Motor neuron (in vitro differentiated cells): ENCODE measurements around the gene ANKRD65. TPM values are rescaled to one million over a fixed set of nuclear protein-coding genes. Genes with fewer than 3 reads are reported as not detected.
A peak's percentile ranks its signal among the peaks of the same experiment; 100 is the strongest.
"Not testable (repeated sequence)": the region's sequence is repeated elsewhere in the genome, so short reads cannot be mapped to it uniquely, and the experiment has no call there.

Experiments used
- ATAC-seq, 8 experiments: fragments of 200-7000 bp; cut with Tn5 transposase; replicated peaks in 6 of 8; 2 replicates each; pipeline ENCODE4 v1.8.0; 2021; ENCODE audit warnings: mild to moderate bottlenecking in 8 of 8, moderate library complexity in 8 of 8
- H3K27ac ChIP-seq, 2 donors: fragments of 250-450 bp; sonication (Bioruptor Pico); 2 replicates each; pipeline ENCODE4 v1.9.0; 2021; ENCODE audit warnings: antibody characterized with exemption in 2 of 2, mild to moderate bottlenecking in 2 of 2, moderate library complexity in 1 of 2
- H3K4me1 ChIP-seq, 2 donors: fragments of 250-450 bp; sonication (Bioruptor Pico); replicated peaks in 1 of 2; 2 replicates each; pipeline ENCODE4 v1.6.1; 2021; ENCODE audit warnings: antibody characterized with exemption in 2 of 2, mild to moderate bottlenecking in 2 of 2, moderate library complexity in 1 of 2
- H3K4me3 ChIP-seq, 5 donors: fragments of 250-450 bp; sonication (Bioruptor Pico); 2 replicates each; pipeline ENCODE4 v1.9.0; 2021; ENCODE audit warnings: antibody characterized with exemption in 5 of 5, mild to moderate bottlenecking in 5 of 5, moderate library complexity in 4 of 5
- WGBS, 10 experiments: fragments of 450-650 bp; shearing (Covaris generic); methylation state at CpG; one replicate each; pipeline ENCODE4 v1.0.0; 2022; 5-methylcytosine and 5-hydroxymethylcytosine counted together
- in situ Hi-C, 9 experiments: fragments of 400-800 bp; cut with MboI; loops; one replicate each; pipeline ENCODE4 v1.15.0; 2021; ENCODE audit warnings: low sequenced_read_pairs in 9 of 9, low pct_unique_long_range_greater_than_20kb in 2 of 9; ENCODE audit not compliant: unreplicated experiment in 9 of 9
- total RNA-seq, 8 experiments: library from RNA; unstranded; fragments of 300-600 nt; gene quantifications; 2 replicates each; pipeline versions ENCODE4 v1.2.3 to v1.2.4, GENCODE V29; 2022

ANKRD65 gene
- total RNA-seq, 8 experiments from 2014 or later, result 0.21 to 1.9 (median 0.61) TPM

DNA sequence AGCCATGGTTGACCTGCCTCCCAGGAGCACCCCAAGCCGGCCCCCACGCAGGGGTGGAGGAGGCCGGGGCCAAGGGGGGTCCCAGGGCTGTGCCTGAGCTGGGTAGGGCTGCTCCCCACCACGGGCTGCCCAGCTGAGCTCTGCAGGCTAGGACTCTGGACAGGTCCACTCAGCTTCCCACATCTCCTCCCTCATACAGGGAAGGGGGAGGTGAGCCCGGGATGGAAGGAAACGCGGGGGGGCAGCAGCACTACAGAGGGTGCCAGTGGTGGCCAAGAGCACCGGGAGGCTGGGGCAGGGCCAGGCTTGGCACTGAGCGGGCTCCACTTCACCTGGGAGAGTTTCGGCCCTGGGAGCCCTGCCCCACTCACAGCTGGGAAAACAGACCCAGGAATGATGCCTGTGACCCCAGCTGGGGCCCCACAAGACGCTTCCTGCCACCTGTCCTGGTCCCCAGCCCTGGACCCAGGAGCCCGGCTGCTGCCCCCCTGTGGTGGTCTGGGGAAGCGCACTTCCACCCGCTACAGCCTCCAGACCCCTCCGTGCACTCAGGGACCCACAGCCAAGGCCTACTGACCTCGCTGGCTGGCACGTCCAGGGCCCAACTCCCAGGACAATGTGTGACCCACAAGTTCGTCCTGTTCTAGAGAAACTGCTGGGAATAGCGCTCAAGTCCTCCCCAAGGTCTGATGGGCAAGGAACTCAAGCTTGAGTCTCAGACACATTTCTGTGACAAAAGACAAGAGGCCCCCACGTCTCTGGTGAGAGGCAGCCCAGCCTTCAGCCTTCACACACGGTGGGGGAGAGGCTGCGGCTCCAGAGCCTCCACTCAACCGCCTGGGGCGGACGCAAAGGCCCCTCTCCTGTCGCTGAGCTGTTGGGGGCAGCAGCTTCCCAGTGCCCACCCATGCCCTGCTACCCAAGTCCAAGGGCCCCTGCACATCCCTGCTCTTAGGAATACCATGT is 49.0 kb downstream of the ANKRD65 start:
- peaks cover 26 to 29% of the 10 kb centered on the region in 2 donors for H3K4me1 ChIP-seq
- H3K4me3 ChIP-seq, result peak overlapping the region in 2 of 5 donors; percentile 4 to 6
- 4 to 85% (median 32%) methylated on average over 1 to 14 of the region's 26 CpGs; no CpG with 5 or more reads in 4 of the 10 experiments for WGBS, 10 experiments
- no peak overlapping the region for H3K27ac ChIP-seq
- in situ Hi-C loops, result no loop called here
- peak; percentile 3 to 22 (median 18) for ATAC-seq

DNA sequence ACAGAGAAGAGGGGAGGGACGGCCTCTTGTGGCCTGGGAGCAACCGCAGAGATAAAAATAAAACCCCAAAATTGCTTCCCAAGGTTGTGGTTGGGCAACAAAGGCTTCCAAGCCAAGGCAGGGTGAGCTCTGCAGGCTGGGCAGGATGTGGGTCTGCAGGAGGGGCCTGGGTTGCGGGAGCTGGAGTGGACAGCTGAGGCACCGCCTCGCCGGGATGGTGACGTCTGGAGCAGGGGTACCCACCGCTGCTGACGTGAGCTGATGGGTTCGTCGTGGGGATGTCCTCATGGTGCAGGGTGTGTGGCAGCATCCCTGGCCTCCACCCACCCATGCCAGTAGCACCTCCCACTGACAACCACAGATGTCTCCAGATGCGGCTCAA is 49.7 kb downstream of the ANKRD65 start:
- H3K4me1 ChIP-seq, result peaks cover 24 to 28% of the 10 kb centered on the region in 2 donors
- in situ Hi-C loops, result no loop called here
- H3K27ac ChIP-seq, result no peak overlapping the region
- 71 to 100% (median 86%) methylated on average over 1 to 10 of the region's 12 CpGs; no CpG with 5 or more reads in 7 of the 10 experiments for WGBS, 10 experiments
- no peak for ATAC-seq
- no peak overlapping the region for H3K4me3 ChIP-seq

- Histone ChIP-seq H3K4me1 (peaks cover 19 to 23% of the 10 kb centered on the region in 2 donors), H3K4me3 (no peak overlapping the region), H3K27ac (no peak overlapping the region)
- no peak for ATAC-seq
- 100% methylated on average over 6 of the region's 16 CpGs; no CpG with 5 or more reads in 9 of the 10 experiments for WGBS, 10 experiments
- in situ Hi-C loops, result no loop called here
These were observed 50.2 kb downstream of the ANKRD65 start for GRCh38 chr1:1370771-1371300.

DNA sequence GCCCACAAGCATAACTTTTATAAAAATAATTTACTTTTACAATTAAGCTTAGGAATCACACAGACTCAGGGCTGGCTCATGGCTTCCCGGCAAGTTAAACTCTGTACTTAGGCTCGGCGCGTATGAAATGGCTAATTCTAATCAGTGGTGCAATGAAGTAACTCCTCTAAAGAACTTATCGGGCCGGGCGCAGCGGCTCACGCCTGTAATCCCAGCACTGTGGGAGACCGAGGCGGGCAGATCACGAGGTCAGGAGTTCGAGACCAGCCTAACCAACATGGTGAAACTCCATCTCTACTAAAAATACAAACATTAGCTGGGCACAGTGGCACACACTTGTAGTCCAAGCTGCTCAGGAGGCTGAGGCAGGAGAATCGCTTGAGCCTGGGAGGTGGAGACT is 51.0 kb downstream of the ANKRD65 start:
- ATAC-seq, H3K27ac ChIP-seq, H3K4me3 ChIP-seq, in situ Hi-C loops: not testable (repeated sequence)
- peaks cover 19 to 21% of the 10 kb centered on the region in 2 donors for H3K4me1 ChIP-seq
- 93 to 100% (median 95%) methylated on average over 1 to 14 of the region's 14 CpGs; no CpG with 5 or more reads in 4 of the 10 experiments for WGBS, 10 experiments

Other genes starting within 250 kb of the ANKRD65 start
- under 1 TPM in 2 of 8 experiments, not detected in 6; 0.43 to 0.59 TPM for gene TTLL10, start 247.4 kb downstream of the ANKRD65 start, total RNA-seq
- gene TNFRSF18, start 214.7 kb downstream of the ANKRD65 start, total RNA-seq, result under 1 TPM in 2 of 8 experiments, not detected in 6; 0.24 to 0.49 TPM
- gene TNFRSF4, start 207.1 kb downstream of the ANKRD65 start, total RNA-seq, result under 1 TPM in 6 of 8 experiments, not detected in 2; 0.18 to 1.00 (median 0.25) TPM
- 100 to 1,000 TPM in 3 of 8 experiments, 10 to 100 TPM in 5; 53.9 to 202 (median 76.8) TPM for gene SDF4, start 189.3 kb downstream of the ANKRD65 start, total RNA-seq
- 10 to 100 TPM in 7 of 8 experiments, 1 to 10 TPM in 1; 9.7 to 36.9 (median 19.7) TPM for gene B3GALT6, start 189.0 kb downstream of the ANKRD65 start, total RNA-seq
- gene C1QTNF12, start 174.6 kb downstream of the ANKRD65 start, total RNA-seq, result 1 to 10 TPM in 6 of 8 experiments, under 1 TPM in 1, not detected in 1; 0.99 to 6.1 (median 1.8) TPM
- 10 to 100 TPM; 34.4 to 62.7 (median 46.5) TPM for gene UBE2J2, start 147.4 kb downstream of the ANKRD65 start, total RNA-seq
- 1 to 10 TPM; 1.8 to 6.9 (median 3.2) TPM for gene SCNN1D, start 140.8 kb downstream of the ANKRD65 start, total RNA-seq
- gene ACAP3, start 113.3 kb downstream of the ANKRD65 start, total RNA-seq, result 10 to 100 TPM; 23.9 to 88.9 (median 48.9) TPM
- 10 to 100 TPM; 12.0 to 45.8 (median 22.4) TPM for gene PUSL1, start 112.7 kb downstream of the ANKRD65 start, total RNA-seq
- 100 to 1,000 TPM in 4 of 8 experiments, 10 to 100 TPM in 4; 67.5 to 142 (median 103) TPM for gene INTS11, start 96.6 kb downstream of the ANKRD65 start, total RNA-seq
- gene CPTP, start 96.5 kb downstream of the ANKRD65 start, total RNA-seq, result 10 to 100 TPM; 11.2 to 22.4 (median 13.4) TPM
- 1 to 10 TPM in 6 of 8 experiments, under 1 TPM in 2; 0.65 to 2.3 (median 1.2) TPM for gene TAS1R3, start 90.0 kb downstream of the ANKRD65 start, total RNA-seq
- 10 to 100 TPM; 47.8 to 81.4 (median 56.8) TPM for gene DVL1, start 71.9 kb downstream of the ANKRD65 start, total RNA-seq
- gene MXRA8, start 62.7 kb downstream of the ANKRD65 start, total RNA-seq, result 100 to 1,000 TPM in 2 of 8 experiments, 10 to 100 TPM in 6; 13.2 to 115 (median 34.5) TPM
- 100 to 1,000 TPM in 7 of 8 experiments, 10 to 100 TPM in 1; 85.0 to 210 (median 152) TPM for gene AURKAIP1, start 46.1 kb downstream of the ANKRD65 start, total RNA-seq
- gene CCNL2, start 21.9 kb downstream of the ANKRD65 start, total RNA-seq, result 100 to 1,000 TPM in 7 of 8 experiments, 10 to 100 TPM in 1; 99.6 to 392 (median 163) TPM
- gene MRPL20, start 14.0 kb downstream of the ANKRD65 start, total RNA-seq, result 100 to 1,000 TPM; 127 to 221 (median 160) TPM
- 10 to 100 TPM in 2 of 8 experiments, 1 to 10 TPM in 5, under 1 TPM in 1; 0.51 to 19.5 (median 5.8) TPM for gene VWA1, start 14.4 kb upstream of the ANKRD65 start, total RNA-seq
- gene ATAD3C, start 28.4 kb upstream of the ANKRD65 start, total RNA-seq, result 1 to 10 TPM in 2 of 8 experiments, under 1 TPM in 6; 0.38 to 2.1 (median 0.64) TPM
- gene ATAD3B, start 50.5 kb upstream of the ANKRD65 start, total RNA-seq, result 10 to 100 TPM; 15.2 to 66.0 (median 32.7) TPM
- gene ATAD3A, start 90.9 kb upstream of the ANKRD65 start, total RNA-seq, result 10 to 100 TPM; 19.8 to 65.2 (median 35.2) TPM
- 10 to 100 TPM in 5 of 8 experiments, 1 to 10 TPM in 1, under 1 TPM in 2; 0.61 to 14.0 (median 10.5) TPM for gene TMEM240, start 119.3 kb upstream of the ANKRD65 start, total RNA-seq
- 100 to 1,000 TPM in 2 of 8 experiments, 10 to 100 TPM in 6; 73.2 to 138 (median 95.5) TPM for gene SSU72, start 153.6 kb upstream of the ANKRD65 start, total RNA-seq
- 10 to 100 TPM in 1 of 8 experiments, 1 to 10 TPM in 7; 4.6 to 10.3 (median 6.9) TPM for gene FNDC10, start 178.9 kb upstream of the ANKRD65 start, total RNA-seq
- 10 to 100 TPM; 19.4 to 71.9 (median 41.6) TPM for gene MIB2, start 194.2 kb upstream of the ANKRD65 start, total RNA-seq
- 10 to 100 TPM in 1 of 8 experiments, 1 to 10 TPM in 7; 1.3 to 11.8 (median 2.5) TPM for gene MMP23B, start 210.9 kb upstream of the ANKRD65 start, total RNA-seq
- 10 to 100 TPM; 15.5 to 32.9 (median 23.5) TPM for gene CDK11B, start 237.7 kb upstream of the ANKRD65 start, total RNA-seq